ENCODE data around the gene FNDC3B. TPM values are rescaled to one million over a fixed set of nuclear protein-coding genes. Genes with fewer than 3 reads are reported as not detected.

FNDC3B gene
- total and polyA plus RNA-seq, 2 donors from 2014 or later, result 11.8 to 185 TPM

DNA sequence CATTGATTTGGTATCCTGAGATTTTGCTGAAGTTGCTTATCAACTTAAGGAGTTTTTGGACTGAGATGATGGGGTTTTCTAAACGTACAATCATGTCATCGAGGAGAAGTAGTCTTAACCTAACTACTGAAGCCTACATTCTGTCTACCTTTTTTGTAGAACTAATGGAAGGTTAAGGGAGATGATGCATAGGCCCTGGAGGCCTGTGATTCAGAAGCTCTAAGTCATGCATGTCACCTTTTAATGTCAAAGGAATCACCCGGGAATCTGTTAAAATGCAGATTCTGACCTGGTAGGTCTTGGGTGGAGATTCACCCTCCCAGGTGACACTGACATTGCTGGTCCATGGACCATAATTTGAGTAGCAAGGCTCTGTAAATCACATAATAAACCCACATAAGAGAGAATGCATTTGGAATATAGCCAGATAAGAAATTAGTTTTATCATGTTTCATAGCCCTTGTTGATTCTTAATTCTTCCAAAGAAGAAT is 344.0 kb downstream of the FNDC3B start:
- intact Hi-C loops (cut with DNase I), result no loop called here
- DNase-seq (no peak), FAIRE-seq (no peak)
- H3K27me3 ChIP-seq (ENCODE audit: control insufficient read depth, insufficient read depth, low read length), result no peaks in the 10 kb centered on the region
- no peak overlapping the region for H3K4me3 ChIP-seq (ENCODE audit: low read length in 3 of 3)
- no peak overlapping the region for H3K27ac ChIP-seq (ENCODE audit: low read depth in 2 of 2, low read length in 2 of 2)
- H3K4me1 ChIP-seq (ENCODE audit: control insufficient read depth in 2 of 3, insufficient read depth in 2 of 3, low read depth in 1 of 3, low read length in 3 of 3), result no peaks in the 10 kb centered on the region
- H3K36me3 ChIP-seq (ENCODE audit: control insufficient read depth in 2 of 3, insufficient read depth in 3 of 3, low read length in 3 of 3), result peaks cover 13 to 25% (median 18%) of the 10 kb centered on the region in 3 donors
- TF ChIP-seq, protein P1, sequence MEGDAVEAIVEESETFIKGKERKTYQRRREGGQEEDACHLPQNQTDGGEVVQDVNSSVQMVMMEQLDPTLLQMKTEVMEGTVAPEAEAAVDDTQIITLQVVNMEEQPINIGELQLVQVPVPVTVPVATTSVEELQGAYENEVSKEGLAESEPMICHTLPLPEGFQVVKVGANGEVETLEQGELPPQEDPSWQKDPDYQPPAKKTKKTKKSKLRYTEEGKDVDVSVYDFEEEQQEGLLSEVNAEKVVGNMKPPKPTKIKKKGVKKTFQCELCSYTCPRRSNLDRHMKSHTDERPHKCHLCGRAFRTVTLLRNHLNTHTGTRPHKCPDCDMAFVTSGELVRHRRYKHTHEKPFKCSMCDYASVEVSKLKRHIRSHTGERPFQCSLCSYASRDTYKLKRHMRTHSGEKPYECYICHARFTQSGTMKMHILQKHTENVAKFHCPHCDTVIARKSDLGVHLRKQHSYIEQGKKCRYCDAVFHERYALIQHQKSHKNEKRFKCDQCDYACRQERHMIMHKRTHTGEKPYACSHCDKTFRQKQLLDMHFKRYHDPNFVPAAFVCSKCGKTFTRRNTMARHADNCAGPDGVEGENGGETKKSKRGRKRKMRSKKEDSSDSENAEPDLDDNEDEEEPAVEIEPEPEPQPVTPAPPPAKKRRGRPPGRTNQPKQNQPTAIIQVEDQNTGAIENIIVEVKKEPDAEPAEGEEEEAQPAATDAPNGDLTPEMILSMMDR (IDR thresholded peaks at IDR 0.05; ENCODE audit: borderline replicate concordance, extremely low read depth, insufficient read depth), result no peak
- H3K9me3 ChIP-seq (ENCODE audit: control insufficient read depth in 2 of 3, insufficient read depth in 1 of 3, low read length in 3 of 3), result peaks cover 0 to 7% (median 1%) of the 10 kb centered on the region in 3 donors
- no peak overlapping the region for H3K9ac ChIP-seq (ENCODE audit: low read length in 3 of 3)

DNA sequence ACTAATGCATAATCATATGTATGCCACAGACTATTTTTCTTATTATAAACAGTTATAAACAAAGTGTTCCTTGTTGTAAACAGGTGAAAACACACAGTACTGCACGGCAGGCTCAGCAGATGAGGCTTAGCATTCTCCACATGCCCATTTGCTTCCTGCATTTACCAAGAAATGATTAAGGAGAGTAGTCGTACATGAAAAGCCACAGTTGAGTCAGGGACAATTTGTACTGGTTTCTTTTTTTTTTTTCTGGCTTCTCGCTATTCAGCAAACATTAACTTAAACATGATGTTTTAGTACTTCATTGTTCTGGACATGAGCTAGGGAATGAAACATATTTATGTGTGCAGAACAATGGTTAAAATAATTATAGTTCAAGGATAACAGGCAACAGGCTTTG is 345.5 kb downstream of the FNDC3B start:
- Histone ChIP-seq H3K36me3 (ENCODE audit: control insufficient read depth in 2 of 3, insufficient read depth in 3 of 3, low read length in 3 of 3) (peaks cover 3 to 10% (median 5%) of the 10 kb centered on the region in 3 donors), H3K27me3 (ENCODE audit: control insufficient read depth, insufficient read depth, low read length) (no peaks in the 10 kb centered on the region), H3K4me1 (ENCODE audit: control insufficient read depth in 2 of 3, insufficient read depth in 2 of 3, low read depth in 1 of 3, low read length in 3 of 3) (no peaks in the 10 kb centered on the region), H3K9ac (ENCODE audit: low read length in 3 of 3) (no peak overlapping the region), H3K4me3 (ENCODE audit: low read length in 3 of 3) (no peak overlapping the region), H3K27ac (ENCODE audit: low read depth in 2 of 2, low read length in 2 of 2) (no peak overlapping the region), H3K9me3 (ENCODE audit: control insufficient read depth in 2 of 3, insufficient read depth in 1 of 3, low read length in 3 of 3) (no peaks in the 10 kb centered on the region)
- FAIRE-seq, result no peak
- TF ChIP-seq, protein P1 (IDR thresholded peaks at IDR 0.05; ENCODE audit: borderline replicate concordance, extremely low read depth, insufficient read depth), result no peak
- no peak for DNase-seq
- intact Hi-C loops (cut with DNase I), result no loop called here

DNA sequence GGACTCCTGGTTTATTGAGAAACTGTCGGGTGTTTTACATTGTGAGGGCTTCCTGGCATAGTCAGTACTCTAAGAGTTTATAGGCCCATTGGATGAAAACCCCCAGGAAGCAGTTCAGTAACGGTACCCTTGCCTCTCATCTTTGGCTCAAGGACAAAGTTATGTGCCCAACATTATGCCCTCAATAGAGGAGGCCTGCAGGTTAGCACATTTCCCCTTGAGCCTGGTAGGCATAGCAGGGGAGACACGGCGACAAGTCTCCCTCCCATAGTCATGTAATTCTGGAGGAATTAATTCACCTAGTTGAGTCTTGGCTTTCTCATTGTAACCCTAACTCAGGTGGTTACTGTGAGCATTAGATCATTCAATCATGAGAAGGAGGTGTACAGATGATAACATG is 348.4 kb downstream of the FNDC3B start:
- Histone ChIP-seq H3K27ac (ENCODE audit: low read depth in 2 of 2, low read length in 2 of 2) (no peak overlapping the region), H3K4me1 (ENCODE audit: control insufficient read depth in 2 of 3, insufficient read depth in 2 of 3, low read depth in 1 of 3, low read length in 3 of 3) (no peaks in the 10 kb centered on the region), H3K9ac (ENCODE audit: low read length in 3 of 3) (no peak overlapping the region), H3K27me3 (ENCODE audit: control insufficient read depth, insufficient read depth, low read length) (no peaks in the 10 kb centered on the region), H3K4me3 (ENCODE audit: low read length in 3 of 3) (no peak overlapping the region), H3K9me3 (ENCODE audit: control insufficient read depth in 2 of 3, insufficient read depth in 1 of 3, low read length in 3 of 3) (no peaks in the 10 kb centered on the region), H3K36me3 (ENCODE audit: control insufficient read depth in 2 of 3, insufficient read depth in 3 of 3, low read length in 3 of 3) (no peaks in the 10 kb centered on the region)
- DNase-seq (no peak), FAIRE-seq (no peak)
- intact Hi-C loops (cut with DNase I), result no loop called here
- TF ChIP-seq, protein P1 (IDR thresholded peaks at IDR 0.05; ENCODE audit: borderline replicate concordance, extremely low read depth, insufficient read depth), result no peak
